Measurements from ENCODE around the gene UBAP2. TPM values are rescaled to one million over a fixed set of nuclear protein-coding genes. Genes with fewer than 3 reads are reported as not detected.
A peak's percentile ranks its signal among the peaks of the same experiment; 100 is the strongest.

UBAP2 gene
- total RNA-seq, 1 donor from 2014 or later = 73.3 TPM

DNA sequence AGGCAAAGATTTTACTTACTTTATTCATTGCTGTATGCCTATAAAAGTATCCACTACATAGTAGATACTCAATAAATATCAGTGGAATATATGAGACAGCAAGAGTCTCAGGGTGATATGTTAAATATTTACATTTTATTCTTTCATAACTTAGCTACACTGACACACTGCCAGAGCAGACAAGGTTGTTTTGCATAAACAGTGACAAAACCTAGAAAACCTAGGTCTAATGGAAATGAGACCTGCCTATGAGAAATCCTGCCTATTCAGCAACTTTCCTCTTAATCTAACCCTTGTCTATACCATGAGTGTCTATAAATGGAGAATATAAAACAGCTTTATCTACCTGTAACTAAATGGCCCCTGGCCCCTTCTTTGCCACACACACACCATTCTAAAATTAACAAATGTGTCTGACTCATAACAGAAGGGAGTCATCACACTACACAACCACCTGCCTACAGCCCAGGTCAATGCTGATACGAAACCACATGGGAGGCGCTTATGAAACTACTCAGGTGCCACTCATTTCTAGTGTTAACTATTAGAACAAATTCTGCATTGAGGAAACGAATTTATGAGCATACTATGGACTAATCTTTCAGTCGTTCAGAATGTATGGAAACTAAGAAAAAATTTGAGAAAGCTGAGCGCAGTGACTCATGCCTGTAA is 60.3 kb downstream of the UBAP2 start:
- Mint-ChIP-seq H3K27me3 (ENCODE audit: low read depth, unreplicated experiment) (no peaks in the 10 kb centered on the region), H3K27ac (ENCODE audit: unreplicated experiment) (no peak overlapping the region), H3K36me3 (ENCODE audit: low read depth, unreplicated experiment) (peaks cover 15% of the 10 kb centered on the region), H3K4me3 (ENCODE audit: unreplicated experiment) (no peak overlapping the region), H3K4me1 (ENCODE audit: low read depth, unreplicated experiment) (peaks cover 10% of the 10 kb centered on the region), H3K9me3 (ENCODE audit: unreplicated experiment) (no peaks in the 10 kb centered on the region)
- TF ChIP-seq, protein P1, sequence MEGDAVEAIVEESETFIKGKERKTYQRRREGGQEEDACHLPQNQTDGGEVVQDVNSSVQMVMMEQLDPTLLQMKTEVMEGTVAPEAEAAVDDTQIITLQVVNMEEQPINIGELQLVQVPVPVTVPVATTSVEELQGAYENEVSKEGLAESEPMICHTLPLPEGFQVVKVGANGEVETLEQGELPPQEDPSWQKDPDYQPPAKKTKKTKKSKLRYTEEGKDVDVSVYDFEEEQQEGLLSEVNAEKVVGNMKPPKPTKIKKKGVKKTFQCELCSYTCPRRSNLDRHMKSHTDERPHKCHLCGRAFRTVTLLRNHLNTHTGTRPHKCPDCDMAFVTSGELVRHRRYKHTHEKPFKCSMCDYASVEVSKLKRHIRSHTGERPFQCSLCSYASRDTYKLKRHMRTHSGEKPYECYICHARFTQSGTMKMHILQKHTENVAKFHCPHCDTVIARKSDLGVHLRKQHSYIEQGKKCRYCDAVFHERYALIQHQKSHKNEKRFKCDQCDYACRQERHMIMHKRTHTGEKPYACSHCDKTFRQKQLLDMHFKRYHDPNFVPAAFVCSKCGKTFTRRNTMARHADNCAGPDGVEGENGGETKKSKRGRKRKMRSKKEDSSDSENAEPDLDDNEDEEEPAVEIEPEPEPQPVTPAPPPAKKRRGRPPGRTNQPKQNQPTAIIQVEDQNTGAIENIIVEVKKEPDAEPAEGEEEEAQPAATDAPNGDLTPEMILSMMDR (IDR thresholded peaks at IDR 0.05; ENCODE audit: insufficient read depth, low read depth, low read length) = no peak
- TF ChIP-seq EZH2 (IDR thresholded peaks at IDR 0.05; ENCODE audit: insufficient read depth, low read length) = no peak
- Histone ChIP-seq H3K4me3 (ENCODE audit: insufficient read depth, low read depth, low read length) (no peak overlapping the region), H3K9me3 (ENCODE audit: insufficient read depth, low read depth, low read length) (no peaks in the 10 kb centered on the region), H3K4me2 (ENCODE audit: low read length) (no peak overlapping the region), H3K27ac (ENCODE audit: low read depth, low read length) (no peak overlapping the region), H4K20me1 (ENCODE audit: insufficient read depth, low read length) (peaks cover 4% of the 10 kb centered on the region), H3K27me3 (ENCODE audit: insufficient read depth, low read length) (no peaks in the 10 kb centered on the region), H3K4me1 (ENCODE audit: insufficient read depth, low read length) (no peaks in the 10 kb centered on the region), H3K9ac (ENCODE audit: low read length) (no peak overlapping the region), H3K79me2 (ENCODE audit: insufficient read depth, low read length) (peaks cover 10% of the 10 kb centered on the region), H2AFZ (ENCODE audit: low read depth, low read length) (no peak overlapping the region), H3K36me3 (ENCODE audit: insufficient read depth, low read length) (peaks cover 24% of the 10 kb centered on the region)
- DNase-seq (ENCODE audit: low read depth) (peak; percentile 12), FAIRE-seq (no peak)

DNA sequence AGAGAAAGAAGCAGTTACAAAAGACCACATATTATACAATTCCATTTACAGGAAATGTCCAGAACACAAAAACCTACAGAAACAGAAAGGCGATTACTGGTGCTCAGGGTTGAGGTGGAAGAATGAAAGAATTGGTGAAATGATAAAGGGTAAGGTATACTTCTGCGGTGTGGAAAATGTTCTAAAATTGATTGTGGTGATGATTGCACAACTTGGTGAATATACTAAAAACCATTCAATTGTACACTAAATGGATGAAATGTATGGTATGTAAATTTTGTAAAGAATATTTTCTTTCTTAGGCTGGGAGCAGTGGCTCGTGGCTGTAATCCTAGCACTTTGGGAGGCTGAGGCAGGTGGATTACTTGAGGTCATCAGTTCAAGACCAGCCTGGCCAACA is 72.3 kb downstream of the UBAP2 start:
- H3K27ac ChIP-seq (ENCODE audit: low read depth, low read length) = no peak overlapping the region
- no peaks in the 10 kb centered on the region for H3K27me3 ChIP-seq (ENCODE audit: insufficient read depth, low read length)
- no peak for TF ChIP-seq EZH2 (IDR thresholded peaks at IDR 0.05; ENCODE audit: insufficient read depth, low read length)
- TF ChIP-seq, protein P1 (IDR thresholded peaks at IDR 0.05; ENCODE audit: insufficient read depth, low read depth, low read length) = no peak
- H3K4me3 ChIP-seq (ENCODE audit: insufficient read depth, low read depth, low read length) = no peak overlapping the region
- Mint-ChIP-seq H3K27me3 (ENCODE audit: low read depth, unreplicated experiment) (no peaks in the 10 kb centered on the region), H3K36me3 (ENCODE audit: low read depth, unreplicated experiment) (peaks cover 9% of the 10 kb centered on the region), H3K4me1 (ENCODE audit: low read depth, unreplicated experiment) (no peaks in the 10 kb centered on the region), H3K27ac (ENCODE audit: unreplicated experiment) (no peak overlapping the region), H3K4me3 (ENCODE audit: unreplicated experiment) (no peak overlapping the region), H3K9me3 (ENCODE audit: unreplicated experiment) (no peaks in the 10 kb centered on the region)
- peaks cover 7% of the 10 kb centered on the region for H3K36me3 ChIP-seq (ENCODE audit: insufficient read depth, low read length)
- peaks cover 6% of the 10 kb centered on the region for H4K20me1 ChIP-seq (ENCODE audit: insufficient read depth, low read length)
- H3K4me2 ChIP-seq (ENCODE audit: low read length) = no peak overlapping the region
- no peak overlapping the region for H2AFZ ChIP-seq (ENCODE audit: low read depth, low read length)
- H3K79me2 ChIP-seq (ENCODE audit: insufficient read depth, low read length) = no peaks in the 10 kb centered on the region
- H3K9me3 ChIP-seq (ENCODE audit: insufficient read depth, low read depth, low read length) = no peaks in the 10 kb centered on the region
- no peaks in the 10 kb centered on the region for H3K4me1 ChIP-seq (ENCODE audit: insufficient read depth, low read length)
- no peak for DNase-seq (ENCODE audit: low read depth)
- H3K9ac ChIP-seq (ENCODE audit: low read length) = no peak overlapping the region
- FAIRE-seq = no peak

DNA sequence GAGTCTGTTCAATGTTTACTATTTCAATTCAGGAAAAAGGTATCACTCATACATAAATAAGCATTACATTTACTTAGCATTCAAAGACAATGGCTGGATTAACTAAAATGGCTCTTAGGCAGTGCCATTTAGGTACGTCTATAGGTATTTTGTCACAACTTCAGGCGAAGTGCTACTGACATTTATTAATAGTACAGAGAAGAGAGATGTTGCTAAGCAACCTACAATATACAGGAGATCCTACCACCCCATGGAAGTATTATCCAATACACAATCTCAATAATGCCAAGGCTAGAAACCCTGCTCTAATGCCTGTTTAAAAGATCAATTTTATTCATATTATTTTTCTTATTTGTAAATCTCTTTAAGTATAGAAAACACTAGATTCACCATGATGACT is 76.0 kb downstream of the UBAP2 start:
- Mint-ChIP-seq H3K27me3 (ENCODE audit: low read depth, unreplicated experiment) (no peaks in the 10 kb centered on the region), H3K27ac (ENCODE audit: unreplicated experiment) (no peak overlapping the region), H3K4me1 (ENCODE audit: low read depth, unreplicated experiment) (no peaks in the 10 kb centered on the region), H3K9me3 (ENCODE audit: unreplicated experiment) (no peaks in the 10 kb centered on the region), H3K36me3 (ENCODE audit: low read depth, unreplicated experiment) (peaks cover 15% of the 10 kb centered on the region), H3K4me3 (ENCODE audit: unreplicated experiment) (no peak overlapping the region)
- no peak overlapping the region for H3K4me3 ChIP-seq (ENCODE audit: insufficient read depth, low read depth, low read length)
- H3K9ac ChIP-seq (ENCODE audit: low read length) = no peak overlapping the region
- no peaks in the 10 kb centered on the region for H3K4me1 ChIP-seq (ENCODE audit: insufficient read depth, low read length)
- H3K27ac ChIP-seq (ENCODE audit: low read depth, low read length) = no peak overlapping the region
- H3K36me3 ChIP-seq (ENCODE audit: insufficient read depth, low read length) = peaks cover 13% of the 10 kb centered on the region
- DNase-seq (ENCODE audit: low read depth) (no peak), FAIRE-seq (no peak)
- H3K79me2 ChIP-seq (ENCODE audit: insufficient read depth, low read length) = no peaks in the 10 kb centered on the region
- no peaks in the 10 kb centered on the region for H3K27me3 ChIP-seq (ENCODE audit: insufficient read depth, low read length)
- H4K20me1 ChIP-seq (ENCODE audit: insufficient read depth, low read length) = peaks cover 6% of the 10 kb centered on the region
- no peak overlapping the region for H3K4me2 ChIP-seq (ENCODE audit: low read length)
- no peaks in the 10 kb centered on the region for H3K9me3 ChIP-seq (ENCODE audit: insufficient read depth, low read depth, low read length)
- TF ChIP-seq EZH2 (IDR thresholded peaks at IDR 0.05; ENCODE audit: insufficient read depth, low read length) = no peak
- TF ChIP-seq, protein P1 (IDR thresholded peaks at IDR 0.05; ENCODE audit: insufficient read depth, low read depth, low read length) = no peak
- H2AFZ ChIP-seq (ENCODE audit: low read depth, low read length) = no peak overlapping the region

Data from astrocyte (in vitro differentiated cells and primary cell).